NT2/D1 (cell line): ENCODE measurements around the gene MBNL2.
"Not testable (repeated sequence)": the region's sequence is repeated elsewhere in the genome, so short reads cannot be mapped to it uniquely, and the experiment has no call there.

ENCODE experiments used
- DNase-seq: peaks from one replicate; pipeline ENCODE4 v3.0.0-alpha.2; 2011; ENCODE audit warnings: low read depth, low spot score
- H3K27me3 ChIP-seq: 2 replicates; pipeline ENCODE4 v1.6.0; 2011; ENCODE audit warnings: mild to moderate bottlenecking; ENCODE audit not compliant: insufficient read length, insufficient read depth
- H3K36me3 ChIP-seq: 2 replicates; pipeline ENCODE4 v1.6.1; 2011; ENCODE audit warnings: mild to moderate bottlenecking, low read length, mixed read lengths; ENCODE audit not compliant: insufficient read depth, insufficient read length
- H3K4me1 ChIP-seq: 2 replicates; pipeline ENCODE4 v1.5.1; 2011; ENCODE audit not compliant: insufficient read depth, insufficient read length
- H3K4me3 ChIP-seq: 2 replicates; pipeline ENCODE4 v1.5.1; 2011; ENCODE audit warnings: low read depth; ENCODE audit not compliant: insufficient read length
- H3K9ac ChIP-seq: 2 replicates; pipeline ENCODE4 v1.6.0; 2011; ENCODE audit warnings: low read depth; ENCODE audit not compliant: insufficient read length
- H3K9me3 ChIP-seq: 2 replicates; pipeline ENCODE4 v1.5.1; 2011; ENCODE audit warnings: mild to moderate bottlenecking, low read length; ENCODE audit not compliant: insufficient read depth
- SUZ12 ChIP-seq: IDR thresholded peaks from 2 replicates; pipeline ENCODE4 v1.6.1; 2011; ENCODE audit not compliant: insufficient read length, insufficient read depth; ENCODE audit errors: extremely low read depth
- YY1 ChIP-seq: IDR thresholded peaks from 2 replicates; pipeline ENCODE4 v1.6.1; 2011; ENCODE audit not compliant: insufficient read length, insufficient read depth
- ZNF274 ChIP-seq: IDR thresholded peaks from 2 replicates; pipeline ENCODE4 v1.6.1; 2011; ENCODE audit warnings: mild to moderate bottlenecking, low read depth, low read length

MBNL2 gene

DNA sequence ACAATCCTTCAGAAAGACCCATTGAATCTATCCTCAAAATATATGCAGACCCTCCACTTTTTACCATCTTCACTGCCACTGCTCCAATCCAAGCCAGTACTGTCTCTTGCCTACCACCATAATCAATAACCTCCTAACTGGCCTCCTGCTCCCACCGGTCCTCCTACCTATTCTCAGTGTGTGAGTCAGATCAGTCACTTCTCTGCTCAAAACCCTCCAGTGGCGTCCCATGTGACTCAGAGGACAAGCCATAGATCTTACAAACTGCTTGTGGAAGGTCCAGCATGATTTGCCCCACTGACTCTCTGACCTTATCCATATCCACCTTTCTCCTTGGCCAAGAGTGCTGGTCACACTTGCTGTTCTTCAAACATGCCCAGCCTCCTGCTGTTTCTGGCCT, 23.4 kb upstream of the MBNL2 start:
- DNase-seq = no peak
- TF ChIP-seq ZNF274 (no peak), SUZ12 (no peak), YY1 (no peak)
- H3K36me3 ChIP-seq = no peaks in the 10 kb centered on the region
- H3K27me3 ChIP-seq = no peaks in the 10 kb centered on the region
- H3K4me1 ChIP-seq = peaks cover 2% of the 10 kb centered on the region
- H3K4me3 ChIP-seq = no peak overlapping the region
- no peaks in the 10 kb centered on the region for H3K9me3 ChIP-seq
- no peak overlapping the region for H3K9ac ChIP-seq

GRCh38 chr13:97199451-97199850, 22.7 kb upstream of the MBNL2 start:
- H3K4me1 ChIP-seq = no peaks in the 10 kb centered on the region
- no peaks in the 10 kb centered on the region for H3K36me3 ChIP-seq
- no peaks in the 10 kb centered on the region for H3K9me3 ChIP-seq
- H3K9ac ChIP-seq = no peak overlapping the region
- no peak for DNase-seq
- H3K4me3 ChIP-seq = no peak overlapping the region
- H3K27me3 ChIP-seq = no peaks in the 10 kb centered on the region
- TF ChIP-seq ZNF274 (no peak), SUZ12 (no peak), YY1 (no peak)

- H3K9me3 ChIP-seq = no peaks in the 10 kb centered on the region
- H3K9ac ChIP-seq = no peak overlapping the region
- no peaks in the 10 kb centered on the region for H3K4me1 ChIP-seq
- DNase-seq = no peak
- H3K4me3 ChIP-seq = no peak overlapping the region
- no peaks in the 10 kb centered on the region for H3K27me3 ChIP-seq
- no peak for TF ChIP-seq SUZ12
- no peak for TF ChIP-seq YY1
- no peak for TF ChIP-seq ZNF274
- no peaks in the 10 kb centered on the region for H3K36me3 ChIP-seq
These were observed 21.8 kb upstream of the MBNL2 start for GRCh38 chr13:97200081-97200942.

GRCh38 chr13:97202761-97203160, 19.4 kb upstream of the MBNL2 start:
- H3K4me3 ChIP-seq = no peak overlapping the region
- no peaks in the 10 kb centered on the region for H3K4me1 ChIP-seq
- no peaks in the 10 kb centered on the region for H3K36me3 ChIP-seq
- no peak for DNase-seq
- H3K9ac ChIP-seq = no peak overlapping the region
- no peaks in the 10 kb centered on the region for H3K27me3 ChIP-seq
- no peaks in the 10 kb centered on the region for H3K9me3 ChIP-seq
- no peak for TF ChIP-seq ZNF274
- TF ChIP-seq YY1 = no peak
- no peak for TF ChIP-seq SUZ12

- DNase-seq = no peak
- no peak for TF ChIP-seq YY1
- no peak for TF ChIP-seq ZNF274
- no peak for TF ChIP-seq SUZ12
- H3K4me3 ChIP-seq = no peak overlapping the region
- no peaks in the 10 kb centered on the region for H3K36me3 ChIP-seq
- H3K27me3 ChIP-seq = no peaks in the 10 kb centered on the region
- no peaks in the 10 kb centered on the region for H3K4me1 ChIP-seq
- no peak overlapping the region for H3K9ac ChIP-seq
- H3K9me3 ChIP-seq = no peaks in the 10 kb centered on the region
These were observed 16.7 kb upstream of the MBNL2 start for GRCh38 chr13:97205465-97205864.

DNA sequence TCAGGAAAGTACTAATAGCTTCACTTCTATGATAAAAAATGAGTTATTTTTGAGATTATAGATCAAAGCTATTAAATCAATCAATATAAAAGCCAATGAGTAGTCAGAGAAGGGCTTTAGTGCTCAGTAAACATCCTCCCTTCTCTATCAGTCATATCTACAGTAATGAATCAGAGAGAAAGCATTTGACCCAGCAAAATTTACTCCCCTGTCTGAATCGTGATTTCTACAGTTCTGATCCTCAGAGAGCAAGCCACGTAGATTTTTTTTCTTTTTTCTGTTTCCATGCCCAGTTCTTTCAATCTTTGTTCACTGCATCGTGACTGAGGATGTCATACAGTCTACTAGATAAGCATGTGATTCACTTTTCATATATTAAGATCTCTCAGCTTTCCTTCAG, 16.2 kb upstream of the MBNL2 start:
- Histone ChIP-seq H3K9ac (no peak overlapping the region), H3K4me1 (no peaks in the 10 kb centered on the region), H3K27me3 (no peaks in the 10 kb centered on the region), H3K9me3 (no peaks in the 10 kb centered on the region), H3K4me3 (no peak overlapping the region), H3K36me3 (no peaks in the 10 kb centered on the region)
- TF ChIP-seq SUZ12 (no peak), ZNF274 (no peak), YY1 (no peak)
- no peak for DNase-seq

DNA sequence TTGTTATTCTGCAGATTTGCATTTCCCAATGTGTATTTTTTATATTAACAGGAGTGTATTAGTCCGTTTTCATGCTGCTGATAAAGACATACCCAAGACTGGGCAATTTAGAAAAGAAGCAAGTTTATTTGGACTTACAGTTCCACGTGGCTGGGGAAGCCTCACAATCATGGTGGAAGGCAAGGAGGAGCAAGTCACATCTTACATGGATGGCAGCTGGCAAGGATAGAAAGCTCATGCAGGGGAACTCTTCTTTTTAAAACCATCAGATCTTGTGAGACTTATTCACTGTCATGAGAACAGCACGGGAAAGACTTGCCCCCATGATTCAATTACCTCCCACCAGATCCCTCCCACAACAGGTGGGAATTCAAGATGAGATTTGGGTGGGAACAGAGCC, 14.9 kb upstream of the MBNL2 start:
- not testable (repeated sequence) for H3K4me1 ChIP-seq, H3K9ac ChIP-seq, H3K4me3 ChIP-seq, H3K9me3 ChIP-seq, DNase-seq, H3K36me3 ChIP-seq, H3K27me3 ChIP-seq

- no peaks in the 10 kb centered on the region for H3K4me1 ChIP-seq
- peaks cover 12% of the 10 kb centered on the region for H3K27me3 ChIP-seq
- no peak overlapping the region for H3K9ac ChIP-seq
- H3K9me3 ChIP-seq = no peaks in the 10 kb centered on the region
- H3K36me3 ChIP-seq = no peaks in the 10 kb centered on the region
- H3K4me3 ChIP-seq = no peak overlapping the region
- TF ChIP-seq SUZ12 = no peak
- TF ChIP-seq YY1 = no peak
- no peak for TF ChIP-seq ZNF274
- no peak for DNase-seq
These were observed 10.8 kb upstream of the MBNL2 start for GRCh38 chr13:97211300-97211699.
